Prostate gland (tissue), 2 donors: ENCODE results near the gene CORO7.

ENCODE experiments used
- POLR2A ChIP-seq: fragments of 450-650 bp; IDR thresholded peaks from one replicate; pipeline ENCODE4 v1.6.1; 2016; ENCODE audit warnings: antibody characterized with exemption, mild to moderate bottlenecking
- POLR2AphosphoS5 ChIP-seq: sonication (generic); formaldehyde crosslinking; IDR thresholded peaks from one replicate; pipeline ENCODE4 v1.6.1; 2017; ENCODE audit warnings: antibody characterized with exemption
- TF ChIP-seq, protein P1 (sequence below), 4 experiments: fragments of 200-600 bp in 2 of 4; fragments of 450-650 bp in 2 of 4; sonication (generic) in 2 of 4; IDR thresholded peaks; 1 replicate in 3 of 4; 2 replicates in 1 of 4; pipeline ENCODE4 v1.5.1; 2016 to 2019; ENCODE audit warnings: antibody characterized with exemption in 4 of 4, mild to moderate bottlenecking in 2 of 4, moderate library complexity in 2 of 4

DNA sequence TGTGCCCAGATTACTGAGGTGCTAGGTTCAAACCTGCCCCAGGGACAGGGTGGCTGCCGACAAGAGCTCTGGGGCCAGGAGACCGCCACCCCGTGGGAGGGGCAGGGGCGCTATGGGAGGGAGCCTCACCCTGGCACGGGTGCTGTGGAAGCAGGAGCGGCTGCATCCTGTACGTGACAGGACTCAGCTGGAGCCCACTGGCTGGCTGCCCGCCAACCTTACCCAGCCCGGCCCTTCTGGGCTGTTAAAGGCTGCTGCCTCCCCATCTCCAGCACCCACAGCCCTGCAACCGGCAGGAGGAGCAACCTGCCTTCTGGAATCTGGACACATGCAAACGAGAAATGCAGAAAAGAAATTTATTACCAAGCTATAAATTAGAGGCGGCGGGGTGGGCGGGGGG, 76.5 kb downstream of the CORO7 start:
- TF ChIP-seq, protein P1, sequence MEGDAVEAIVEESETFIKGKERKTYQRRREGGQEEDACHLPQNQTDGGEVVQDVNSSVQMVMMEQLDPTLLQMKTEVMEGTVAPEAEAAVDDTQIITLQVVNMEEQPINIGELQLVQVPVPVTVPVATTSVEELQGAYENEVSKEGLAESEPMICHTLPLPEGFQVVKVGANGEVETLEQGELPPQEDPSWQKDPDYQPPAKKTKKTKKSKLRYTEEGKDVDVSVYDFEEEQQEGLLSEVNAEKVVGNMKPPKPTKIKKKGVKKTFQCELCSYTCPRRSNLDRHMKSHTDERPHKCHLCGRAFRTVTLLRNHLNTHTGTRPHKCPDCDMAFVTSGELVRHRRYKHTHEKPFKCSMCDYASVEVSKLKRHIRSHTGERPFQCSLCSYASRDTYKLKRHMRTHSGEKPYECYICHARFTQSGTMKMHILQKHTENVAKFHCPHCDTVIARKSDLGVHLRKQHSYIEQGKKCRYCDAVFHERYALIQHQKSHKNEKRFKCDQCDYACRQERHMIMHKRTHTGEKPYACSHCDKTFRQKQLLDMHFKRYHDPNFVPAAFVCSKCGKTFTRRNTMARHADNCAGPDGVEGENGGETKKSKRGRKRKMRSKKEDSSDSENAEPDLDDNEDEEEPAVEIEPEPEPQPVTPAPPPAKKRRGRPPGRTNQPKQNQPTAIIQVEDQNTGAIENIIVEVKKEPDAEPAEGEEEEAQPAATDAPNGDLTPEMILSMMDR (IDR thresholded peaks at IDR 0.05), result no peak
- TF ChIP-seq POLR2A (no peak), POLR2AphosphoS5 (no peak)
